Fibroblast of lung (primary cell): ENCODE results near the gene CLCN4.

Experiments used
- EZH2 ChIP-seq: IDR thresholded peaks from 2 replicates; pipeline ENCODE4 v1.5.1; 2012; ENCODE audit warnings: low read length, control low read depth, mild to moderate bottlenecking; ENCODE audit errors: missing control alignments
- TF ChIP-seq, protein P1 (sequence below), 2 donors: IDR thresholded peaks in 1 of 2; conservative IDR thresholded peaks in 1 of 2; 1 replicate in 1 of 2; 2 replicates in 1 of 2; pipeline ENCODE4 v1.5.1; 2011 to 2012; ENCODE audit warnings: low read length in 2 of 2, control low read depth in 1 of 2, inconsistent platforms in 1 of 2, low read depth in 1 of 2, mild to moderate bottlenecking in 1 of 2

DNA sequence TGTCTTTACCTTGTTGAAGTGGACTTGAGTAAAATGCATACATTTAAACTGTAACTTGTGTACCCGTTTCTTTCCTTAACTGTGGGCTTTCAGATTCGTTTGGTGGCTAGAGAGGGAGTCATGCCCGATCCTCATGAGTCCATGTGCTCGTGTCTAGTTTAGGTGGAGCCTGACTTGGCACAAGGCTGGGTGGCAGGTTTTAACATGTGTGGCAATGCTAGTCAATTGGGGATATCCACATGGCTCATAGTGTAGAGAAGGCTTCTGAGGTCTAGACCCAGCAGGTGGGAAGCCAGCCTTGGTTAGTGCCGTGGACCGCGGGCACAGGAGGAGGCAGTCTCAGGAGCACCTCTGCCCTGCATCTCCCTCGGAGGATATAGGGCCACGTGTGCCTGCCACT, 48.5 kb upstream of the CLCN4 start:
- TF ChIP-seq, protein P1, sequence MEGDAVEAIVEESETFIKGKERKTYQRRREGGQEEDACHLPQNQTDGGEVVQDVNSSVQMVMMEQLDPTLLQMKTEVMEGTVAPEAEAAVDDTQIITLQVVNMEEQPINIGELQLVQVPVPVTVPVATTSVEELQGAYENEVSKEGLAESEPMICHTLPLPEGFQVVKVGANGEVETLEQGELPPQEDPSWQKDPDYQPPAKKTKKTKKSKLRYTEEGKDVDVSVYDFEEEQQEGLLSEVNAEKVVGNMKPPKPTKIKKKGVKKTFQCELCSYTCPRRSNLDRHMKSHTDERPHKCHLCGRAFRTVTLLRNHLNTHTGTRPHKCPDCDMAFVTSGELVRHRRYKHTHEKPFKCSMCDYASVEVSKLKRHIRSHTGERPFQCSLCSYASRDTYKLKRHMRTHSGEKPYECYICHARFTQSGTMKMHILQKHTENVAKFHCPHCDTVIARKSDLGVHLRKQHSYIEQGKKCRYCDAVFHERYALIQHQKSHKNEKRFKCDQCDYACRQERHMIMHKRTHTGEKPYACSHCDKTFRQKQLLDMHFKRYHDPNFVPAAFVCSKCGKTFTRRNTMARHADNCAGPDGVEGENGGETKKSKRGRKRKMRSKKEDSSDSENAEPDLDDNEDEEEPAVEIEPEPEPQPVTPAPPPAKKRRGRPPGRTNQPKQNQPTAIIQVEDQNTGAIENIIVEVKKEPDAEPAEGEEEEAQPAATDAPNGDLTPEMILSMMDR (conservative IDR thresholded peaks at IDR 0.05 in 1 of 2, IDR thresholded peaks at IDR 0.05 in 1 of 2; ENCODE audit: low read depth in 1 of 2, low read length in 2 of 2), result no peak
- TF ChIP-seq EZH2, result no peak
